GM13976 (cell line): ENCODE data around the gene GPX6.

ENCODE experiments used
- DNase-seq: peaks from one replicate; pipeline ENCODE4 v3.0.0; 2012; ENCODE audit warnings: low spot score
- in situ Hi-C: fragments of 300-500 bp; cut with MboI; formaldehyde crosslinking; loops from one replicate; pipeline ENCODE4 v1.12.0; 2022; ENCODE audit warnings: low sequenced_read_pairs, mixed read lengths, inconsistent platforms; ENCODE audit not compliant: unreplicated experiment
- TF ChIP-seq, protein P1 (sequence below): IDR thresholded peaks from 2 replicates; pipeline ENCODE4 v1.5.1; 2012; ENCODE audit warnings: borderline replicate concordance, mild to moderate bottlenecking; ENCODE audit not compliant: insufficient read depth; ENCODE audit errors: extremely low read depth, missing control alignments, control extremely low read depth

Gene GPX6, protein sequence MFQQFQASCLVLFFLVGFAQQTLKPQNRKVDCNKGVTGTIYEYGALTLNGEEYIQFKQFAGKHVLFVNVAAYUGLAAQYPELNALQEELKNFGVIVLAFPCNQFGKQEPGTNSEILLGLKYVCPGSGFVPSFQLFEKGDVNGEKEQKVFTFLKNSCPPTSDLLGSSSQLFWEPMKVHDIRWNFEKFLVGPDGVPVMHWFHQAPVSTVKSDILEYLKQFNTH

DNA sequence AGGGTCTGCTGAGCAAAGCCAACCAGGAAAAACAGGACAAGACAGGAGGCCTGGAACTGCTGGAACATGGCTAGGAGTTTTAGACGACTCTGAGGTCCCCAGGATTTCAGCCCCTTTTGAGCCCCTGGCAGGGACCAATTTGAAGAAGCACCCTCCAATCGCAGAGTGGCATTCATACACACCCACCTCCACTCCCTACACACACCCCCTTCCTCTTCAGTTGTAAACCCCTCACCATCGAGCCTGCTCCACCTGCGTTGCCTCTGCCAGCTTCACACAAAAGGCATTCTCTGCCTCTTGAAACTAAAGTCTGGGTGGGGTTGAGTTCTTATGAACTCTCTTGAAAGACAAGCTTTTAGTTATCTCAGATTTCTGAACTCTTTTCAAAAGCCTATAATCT, at the start of gene GPX6:
Gene GPX6 (minus strand): TSS at position 118 of the 400 bp plus-strand sequence. CDS start 50 bp downstream, at position 68.
- in situ Hi-C loops: no loop called here
- DNase-seq: no peak
- TF ChIP-seq, protein P1, sequence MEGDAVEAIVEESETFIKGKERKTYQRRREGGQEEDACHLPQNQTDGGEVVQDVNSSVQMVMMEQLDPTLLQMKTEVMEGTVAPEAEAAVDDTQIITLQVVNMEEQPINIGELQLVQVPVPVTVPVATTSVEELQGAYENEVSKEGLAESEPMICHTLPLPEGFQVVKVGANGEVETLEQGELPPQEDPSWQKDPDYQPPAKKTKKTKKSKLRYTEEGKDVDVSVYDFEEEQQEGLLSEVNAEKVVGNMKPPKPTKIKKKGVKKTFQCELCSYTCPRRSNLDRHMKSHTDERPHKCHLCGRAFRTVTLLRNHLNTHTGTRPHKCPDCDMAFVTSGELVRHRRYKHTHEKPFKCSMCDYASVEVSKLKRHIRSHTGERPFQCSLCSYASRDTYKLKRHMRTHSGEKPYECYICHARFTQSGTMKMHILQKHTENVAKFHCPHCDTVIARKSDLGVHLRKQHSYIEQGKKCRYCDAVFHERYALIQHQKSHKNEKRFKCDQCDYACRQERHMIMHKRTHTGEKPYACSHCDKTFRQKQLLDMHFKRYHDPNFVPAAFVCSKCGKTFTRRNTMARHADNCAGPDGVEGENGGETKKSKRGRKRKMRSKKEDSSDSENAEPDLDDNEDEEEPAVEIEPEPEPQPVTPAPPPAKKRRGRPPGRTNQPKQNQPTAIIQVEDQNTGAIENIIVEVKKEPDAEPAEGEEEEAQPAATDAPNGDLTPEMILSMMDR: no peak

DNA sequence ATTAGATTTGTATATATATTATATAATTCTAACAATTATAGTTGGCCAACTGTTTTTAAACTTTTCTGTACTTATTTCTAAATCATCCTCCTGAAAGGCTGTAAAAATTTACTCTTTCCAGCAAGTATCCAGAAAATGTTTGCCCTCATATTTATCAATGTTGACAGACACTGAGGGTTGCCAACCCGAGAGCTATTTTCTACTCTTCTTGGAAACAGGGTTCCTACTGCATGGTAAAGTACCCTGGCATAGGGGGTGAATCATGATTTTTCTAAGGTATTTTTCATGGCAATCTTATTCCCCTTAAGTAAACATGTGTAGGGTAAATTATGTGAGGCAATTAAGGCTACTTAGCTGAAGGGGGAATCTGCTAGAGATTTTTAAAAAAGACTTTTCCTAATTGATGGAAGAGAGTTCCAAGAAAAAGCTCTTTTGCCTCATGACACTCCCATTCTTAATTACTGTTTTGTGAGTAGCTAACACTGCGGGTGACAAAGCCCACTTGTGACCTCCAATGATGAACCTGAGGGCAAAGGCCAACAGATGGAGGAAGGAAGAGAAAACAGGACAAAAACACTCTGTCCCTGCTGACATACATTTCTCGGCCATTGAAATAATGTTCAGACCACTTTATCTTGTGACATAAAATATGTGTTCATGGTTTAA, 48.0 kb upstream of the GPX6 start:
- no peak for DNase-seq
- TF ChIP-seq, protein P1: no peak
- in situ Hi-C loops: no loop called here

DNA sequence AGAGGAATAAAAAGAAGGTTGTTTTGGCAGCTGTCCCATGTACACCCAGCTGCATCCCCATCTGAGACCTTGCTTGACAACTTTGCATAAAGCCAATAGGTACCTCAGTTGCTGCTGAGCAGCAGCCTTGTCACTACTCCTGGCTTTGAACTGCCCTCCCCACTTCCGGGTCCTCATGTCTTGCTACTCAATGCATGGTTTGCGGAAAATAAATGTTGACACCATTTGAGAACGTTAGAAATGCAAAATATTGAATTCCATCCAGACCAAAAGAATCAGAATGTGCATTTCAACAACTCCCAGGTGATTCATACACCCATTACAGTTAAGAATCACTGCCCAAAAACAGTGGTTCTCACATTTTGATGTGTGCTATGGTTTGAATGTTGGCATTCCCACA, 43.0 kb upstream of the GPX6 start:
- DNase-seq: no peak
- in situ Hi-C loops: no loop called here
- TF ChIP-seq, protein P1: no peak

DNA sequence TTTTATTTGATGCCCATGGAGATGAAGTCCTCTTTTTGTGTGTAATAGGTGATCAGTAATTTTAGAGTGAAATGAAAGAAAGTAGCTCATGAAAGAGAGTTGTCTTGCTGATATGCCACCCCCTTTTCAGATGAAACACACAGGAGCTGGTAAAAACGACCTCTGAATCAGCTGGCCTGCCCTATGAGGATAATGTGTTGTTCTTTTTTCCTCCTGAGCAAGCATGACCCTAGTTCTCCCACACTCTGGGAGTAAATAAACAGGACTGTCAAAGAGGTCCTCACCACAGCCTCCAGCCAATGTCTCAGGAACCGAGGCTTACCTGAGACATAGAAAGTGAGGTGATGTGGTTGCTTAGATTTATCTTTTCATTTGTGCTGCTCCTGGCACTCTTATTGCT, 39.5 kb upstream of the GPX6 start:
- DNase-seq: no peak
- TF ChIP-seq, protein P1: no peak
- in situ Hi-C loops: no loop called here

DNA sequence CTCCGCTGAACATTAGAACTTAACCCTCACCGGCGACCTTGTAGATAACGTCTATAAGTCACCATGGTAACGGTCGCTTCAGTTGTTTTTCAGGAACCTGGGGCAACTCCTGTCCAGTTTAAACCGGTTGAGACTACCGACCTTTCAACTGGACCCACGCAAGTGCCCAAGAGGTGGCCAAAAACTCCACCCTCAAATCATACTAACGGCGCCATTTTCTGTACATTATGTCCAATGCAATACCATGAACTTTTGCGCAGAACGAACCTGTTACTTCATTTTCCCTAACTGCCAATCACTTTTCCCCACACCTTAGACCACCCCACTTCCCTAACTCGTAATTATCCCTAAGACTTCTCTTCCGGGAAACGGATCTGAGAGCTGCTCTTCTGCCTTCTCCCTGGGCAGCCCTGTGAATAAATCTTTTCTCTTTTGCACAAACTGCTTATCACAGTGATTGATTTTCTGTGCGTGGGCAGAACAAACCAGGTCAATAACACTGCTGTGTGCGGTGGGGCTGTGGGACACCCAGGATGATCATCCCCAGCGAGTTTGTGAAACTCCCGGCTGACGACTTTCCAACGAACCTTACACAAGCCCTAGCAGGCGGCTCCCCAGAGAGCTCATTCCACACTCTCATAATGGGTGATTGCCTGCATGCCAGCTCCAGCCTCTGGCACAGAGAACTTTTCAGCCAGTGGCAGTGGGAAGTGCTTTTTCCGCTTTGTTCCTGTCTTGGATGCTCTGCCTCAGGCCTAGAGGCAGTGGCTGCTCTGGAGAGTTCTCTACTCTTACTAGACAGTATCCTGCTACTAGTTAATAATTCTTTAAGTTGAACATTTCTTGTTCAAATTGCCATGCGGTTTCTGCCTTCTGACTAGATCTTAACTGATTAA, 38.6 kb upstream of the GPX6 start:
- in situ Hi-C loops: no loop called here
- DNase-seq: no peak
- TF ChIP-seq, protein P1: no peak

DNA sequence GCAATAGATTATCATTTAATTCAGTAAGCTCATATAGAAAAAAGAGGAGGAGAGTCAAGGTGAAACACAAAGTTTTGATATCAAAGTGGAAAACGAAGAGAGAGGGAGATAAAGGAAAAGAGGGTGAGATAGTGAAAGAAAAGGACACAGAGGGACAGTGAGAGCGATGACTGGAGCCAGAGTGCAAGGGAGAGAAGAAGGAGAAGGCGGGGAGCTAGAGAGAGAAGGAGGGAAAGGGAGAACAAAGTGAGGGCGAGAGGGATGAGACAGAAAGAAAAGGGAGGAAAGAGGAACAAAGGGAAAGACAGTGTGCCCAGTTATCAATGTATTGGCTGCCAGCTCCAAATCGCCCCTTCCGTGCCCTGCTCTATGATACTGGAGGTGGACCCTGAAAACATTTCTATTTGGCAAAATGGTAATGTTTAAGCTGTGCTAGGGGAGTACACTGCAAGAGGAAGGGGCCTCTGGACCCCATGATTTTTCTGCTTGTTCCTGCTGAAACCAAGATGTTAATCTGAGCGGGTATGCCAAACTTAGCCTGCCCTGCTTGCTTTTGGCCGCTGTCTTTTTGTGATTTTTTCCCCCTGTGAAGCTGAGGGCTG, 37.9 kb upstream of the GPX6 start:
- TF ChIP-seq, protein P1: no peak
- in situ Hi-C loops: no loop called here
- no peak for DNase-seq
